Inferior parietal cortex (tissue), 1 donor: ENCODE results near the gene GRM7.

ENCODE experiments used
- DNase-seq: peaks from one replicate; pipeline ENCODE4 v3.0.0-alpha.2; 2016; ENCODE audit errors: extremely low spot score

Gene GRM7

GRCh38 chr3:7400360-7400759, 539.4 kb downstream of the GRM7 start:
- no peak for DNase-seq

DNA sequence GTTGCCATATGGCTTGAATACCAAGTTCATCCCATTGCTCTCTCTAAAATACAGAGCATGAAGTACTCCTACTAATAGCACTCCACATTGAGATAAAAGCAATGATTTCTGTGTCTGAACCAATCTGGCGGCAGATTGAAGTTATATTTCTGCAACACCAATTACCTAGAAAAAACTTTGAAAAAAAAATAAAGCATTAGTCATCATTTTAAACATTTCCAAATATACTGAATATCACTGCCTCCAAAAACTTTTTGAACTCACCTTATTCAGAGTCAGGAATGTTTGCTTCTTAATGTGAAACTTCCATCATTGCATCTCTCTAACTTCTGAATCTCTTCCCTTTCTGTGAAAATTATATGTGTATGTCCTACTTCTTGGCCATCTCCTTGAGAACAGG, 540.5 kb downstream of the GRM7 start:
- DNase-seq = no peak

DNA sequence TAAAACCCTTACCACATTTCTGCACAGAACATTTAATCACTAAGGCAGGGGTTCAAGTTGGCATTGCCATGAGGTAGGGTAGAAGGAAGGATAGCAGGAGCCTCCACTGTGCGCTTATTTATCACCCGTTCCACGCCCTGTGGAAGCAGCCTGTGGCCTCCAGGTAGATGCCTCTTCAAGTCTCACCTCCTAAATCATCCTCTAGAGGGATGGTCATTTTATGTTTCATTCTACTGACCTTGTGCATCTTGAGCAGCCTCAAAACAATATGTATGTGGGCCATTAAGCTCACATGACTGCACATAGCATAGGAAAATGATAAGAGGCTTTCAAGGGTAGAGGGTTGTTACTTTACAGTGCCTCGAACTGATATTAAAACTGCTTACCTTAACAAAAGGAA, 546.2 kb downstream of the GRM7 start:
- no peak for DNase-seq

DNA sequence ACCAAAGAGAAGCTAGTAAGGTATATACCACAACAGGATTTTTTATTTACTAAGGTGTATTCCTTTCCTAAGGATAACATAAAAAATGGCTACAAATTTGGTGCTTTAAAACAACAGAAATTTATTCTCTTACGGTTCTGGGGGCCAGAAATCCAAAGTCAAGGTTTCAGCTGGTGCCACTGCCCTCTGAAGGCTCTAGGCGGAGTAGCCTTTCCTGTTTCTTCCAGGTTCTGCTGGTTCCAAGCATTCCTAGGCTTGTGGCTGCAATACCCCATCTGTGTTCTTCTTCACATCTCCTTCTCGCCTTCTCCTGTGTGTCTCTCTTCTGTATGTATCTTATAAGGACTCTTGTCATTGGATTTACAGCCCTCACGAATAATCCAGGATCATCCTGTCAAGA, 549.9 kb downstream of the GRM7 start:
- DNase-seq = no peak

DNA sequence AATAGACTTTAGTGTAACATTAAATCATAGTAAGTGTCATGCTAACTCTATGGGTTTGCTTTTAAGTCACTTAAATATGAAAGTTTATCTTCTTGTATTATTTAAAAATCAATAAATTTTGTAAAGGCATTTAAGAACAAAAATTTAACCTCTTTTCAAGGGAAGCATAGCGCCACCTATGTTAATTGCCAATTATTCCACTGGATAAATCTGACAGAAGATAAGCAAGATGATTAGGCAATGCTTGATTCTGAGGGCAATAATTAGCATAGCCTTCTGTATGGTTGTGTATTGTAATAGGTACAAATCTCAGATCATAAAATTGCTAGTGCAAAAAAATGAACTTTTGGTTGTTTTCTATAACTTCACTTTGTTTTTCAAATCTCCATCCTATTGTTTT, 560.1 kb downstream of the GRM7 start:
- no peak for DNase-seq

DNA sequence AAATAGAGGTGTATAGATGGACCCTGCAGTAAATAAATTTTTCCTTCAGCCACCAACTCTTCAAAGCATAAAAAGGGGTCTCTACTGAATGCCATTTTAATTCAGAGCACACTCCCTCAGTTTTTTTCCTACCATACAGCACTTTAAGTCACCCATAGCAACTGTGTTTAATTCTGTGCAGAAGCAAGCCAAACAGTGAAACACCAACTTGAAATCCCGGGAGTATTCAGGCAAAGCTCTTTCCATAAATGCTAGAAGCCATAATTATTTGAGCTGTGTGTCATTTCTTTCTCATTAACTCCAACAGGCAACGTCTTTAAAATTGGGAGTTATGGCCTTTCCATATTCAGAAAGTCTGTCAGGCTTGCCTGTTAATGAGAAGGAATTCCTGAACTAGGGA, 562.1 kb downstream of the GRM7 start:
- DNase-seq = no peak

DNA sequence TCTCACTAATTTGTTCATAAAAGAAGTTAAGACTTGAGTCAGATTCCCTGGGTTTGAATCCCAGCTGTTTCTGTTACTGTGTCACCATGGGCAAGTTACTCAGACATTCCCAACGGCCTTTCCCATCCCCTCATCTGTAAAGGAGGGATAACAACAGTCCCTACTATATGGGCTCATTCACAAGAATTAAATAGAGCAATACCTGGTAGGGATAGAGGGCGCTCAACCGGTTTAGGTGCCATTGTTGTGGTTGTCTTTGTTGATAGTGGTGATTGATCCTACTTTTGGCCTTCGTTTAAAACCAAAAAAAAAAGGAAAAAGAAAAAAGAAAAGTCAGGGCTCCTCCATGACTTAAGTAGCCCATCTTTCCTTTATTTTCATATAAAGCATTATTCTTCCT, 563.1 kb downstream of the GRM7 start:
- DNase-seq = no peak

GRCh38 chr3:7428206-7428718, 567.3 kb downstream of the GRM7 start:
- DNase-seq = no peak

GRCh38 chr3:7432610-7433009, 571.7 kb downstream of the GRM7 start:
- no peak for DNase-seq

DNA sequence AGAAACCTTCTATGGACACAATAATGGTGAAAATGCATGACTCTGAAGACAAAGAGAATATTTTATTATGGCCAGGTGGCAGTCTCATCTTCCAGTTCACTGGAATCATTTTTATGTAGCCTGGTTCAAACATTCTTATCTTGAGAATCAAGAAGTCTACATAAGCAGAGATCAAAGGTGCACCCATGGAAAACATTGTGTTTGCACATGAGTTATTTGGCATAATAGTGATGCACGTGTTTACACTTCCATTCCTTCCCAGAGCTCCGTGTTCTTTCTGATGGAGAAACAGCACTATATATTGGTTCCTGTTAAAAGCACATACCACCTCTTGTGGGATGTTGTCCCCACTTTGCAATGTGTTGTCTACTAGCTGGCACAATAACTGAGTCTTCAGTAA, 572.2 kb downstream of the GRM7 start:
- DNase-seq = no peak

- DNase-seq = no peak
Observed at GRCh38 chr3:7436542-7436941, 575.6 kb downstream of the GRM7 start.

GRCh38 chr3:7437231-7437630, 576.3 kb downstream of the GRM7 start:
- no peak for DNase-seq

DNA sequence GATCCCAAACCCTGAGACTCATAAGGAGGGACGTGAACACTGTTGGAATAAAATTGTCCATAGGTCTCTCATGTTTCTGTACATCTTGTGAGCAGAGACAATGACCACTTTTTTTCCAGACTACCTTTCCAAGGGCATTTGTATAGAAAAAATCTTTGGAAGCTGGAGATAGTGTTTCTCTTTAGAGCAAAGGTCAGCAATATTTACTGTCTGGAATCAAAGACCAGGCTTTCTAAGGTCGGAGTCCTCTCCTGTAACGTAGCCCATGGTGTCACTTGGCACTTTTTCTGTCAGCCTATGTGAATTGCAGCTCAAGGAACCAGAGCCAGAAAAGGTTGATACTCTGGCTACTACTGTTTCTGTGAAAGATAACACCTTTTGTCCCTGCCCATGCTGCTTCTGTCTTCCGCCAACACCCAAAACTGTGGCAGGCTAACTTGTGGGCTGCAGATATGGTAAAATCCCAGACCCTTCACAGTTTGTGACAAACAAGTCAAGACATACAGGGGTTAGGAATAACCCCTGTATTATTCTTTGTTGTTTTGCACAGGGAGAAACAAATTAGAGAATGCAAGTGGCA, 578.3 kb downstream of the GRM7 start:
- no peak for DNase-seq

DNA sequence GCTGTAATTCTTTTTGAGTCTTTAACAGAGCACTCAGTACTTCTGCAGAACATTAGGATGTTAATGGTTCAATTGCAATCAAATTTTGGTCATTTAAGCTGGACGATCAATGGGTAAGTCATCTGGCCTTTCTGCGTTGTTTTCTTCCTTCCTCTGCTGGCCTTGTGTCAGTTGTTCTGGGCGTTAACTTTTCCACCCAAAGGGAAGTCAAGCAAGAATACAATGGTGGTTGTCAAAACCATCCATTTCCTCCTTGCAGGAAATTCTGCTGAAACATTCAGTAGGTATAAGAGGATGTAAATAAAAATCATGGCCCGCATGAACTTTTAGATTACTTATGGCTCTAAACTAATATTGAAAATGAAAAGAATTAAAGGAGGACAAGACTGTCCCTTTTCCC, 584.0 kb downstream of the GRM7 start:
- no peak for DNase-seq

- DNase-seq = no peak
Observed at GRCh38 chr3:7445331-7445730, 584.4 kb downstream of the GRM7 start.

- DNase-seq = no peak
Observed at GRCh38 chr3:7447197-7447769, 586.4 kb downstream of the GRM7 start.

GRCh38 chr3:7456386-7456785, 595.5 kb downstream of the GRM7 start:
- no peak for DNase-seq

DNA sequence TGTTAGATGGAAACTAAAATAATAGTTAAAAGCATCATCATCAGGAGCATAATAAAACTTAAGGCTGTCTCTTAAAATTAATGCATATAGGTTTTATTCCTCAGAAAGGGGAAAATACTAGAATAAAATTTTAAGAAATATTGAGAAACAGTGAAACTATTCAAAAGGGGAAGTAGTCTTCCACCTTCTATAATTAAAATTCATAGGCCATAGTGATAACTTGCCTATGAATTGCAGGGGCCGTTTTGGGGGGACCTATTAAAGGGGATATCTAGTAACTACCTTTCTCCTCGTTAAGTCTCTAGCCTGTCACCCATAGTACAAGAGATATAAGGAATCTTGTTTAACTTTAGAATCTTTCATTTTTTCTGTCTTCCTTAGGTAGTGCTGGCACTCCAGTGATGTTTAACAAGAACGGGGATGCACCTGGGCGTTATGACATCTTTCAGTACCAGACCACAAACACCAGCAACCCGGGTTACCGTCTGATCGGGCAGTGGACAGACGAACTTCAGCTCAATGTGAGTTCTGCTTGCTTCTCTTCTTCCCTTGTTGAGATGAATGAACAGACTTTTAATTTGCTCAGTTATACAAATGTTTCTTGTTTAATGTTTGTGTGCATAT, 600.4 kb downstream of the GRM7 start:
- no peak for DNase-seq

- DNase-seq = no peak
Observed at GRCh38 chr3:7469866-7470265, 609.0 kb downstream of the GRM7 start.

- DNase-seq = peak; percentile 67
Observed at GRCh38 chr3:7484636-7485035, 623.7 kb downstream of the GRM7 start.

DNA sequence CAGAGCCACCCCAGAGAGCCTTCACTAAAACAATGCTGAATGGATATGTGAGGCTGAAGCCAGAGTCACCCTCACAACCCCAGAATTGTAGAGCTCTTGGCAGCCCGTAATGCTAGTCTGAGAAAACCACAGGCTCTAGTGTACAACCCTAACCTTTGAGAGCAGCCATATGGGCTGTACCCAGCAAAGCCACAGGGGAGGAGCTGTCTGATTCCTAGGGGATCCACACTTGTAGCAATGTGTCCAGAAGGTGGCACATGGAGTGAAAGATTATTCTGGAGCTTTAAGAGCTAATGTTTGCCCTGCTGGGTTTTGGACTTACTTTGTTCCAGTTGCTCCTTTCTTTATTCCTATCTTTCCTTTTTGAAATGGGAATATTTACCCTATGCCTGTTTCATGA, 626.8 kb downstream of the GRM7 start:
- no peak for DNase-seq

- no peak for DNase-seq
Observed at GRCh38 chr3:7489417-7489816, 628.5 kb downstream of the GRM7 start.

DNA sequence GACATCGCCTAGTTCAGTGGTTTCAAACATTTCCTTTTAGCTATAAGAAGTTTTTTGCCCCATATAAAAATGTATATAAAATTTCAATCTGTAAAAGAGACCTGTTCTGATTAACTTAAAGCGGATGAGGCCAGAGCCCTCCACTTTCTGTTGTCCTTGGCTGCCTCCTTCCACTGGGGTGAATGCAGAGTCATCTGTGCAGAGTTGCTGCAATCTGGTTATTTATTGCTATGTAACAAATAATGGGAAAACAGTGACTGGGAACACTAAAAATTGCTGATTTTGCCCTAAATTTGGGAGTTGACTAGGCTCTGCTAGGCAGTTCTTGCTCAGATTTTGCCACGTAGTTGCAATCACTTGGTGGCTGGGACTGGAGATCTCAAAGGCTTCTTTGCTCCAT, 637.8 kb downstream of the GRM7 start:
- no peak for DNase-seq

DNA sequence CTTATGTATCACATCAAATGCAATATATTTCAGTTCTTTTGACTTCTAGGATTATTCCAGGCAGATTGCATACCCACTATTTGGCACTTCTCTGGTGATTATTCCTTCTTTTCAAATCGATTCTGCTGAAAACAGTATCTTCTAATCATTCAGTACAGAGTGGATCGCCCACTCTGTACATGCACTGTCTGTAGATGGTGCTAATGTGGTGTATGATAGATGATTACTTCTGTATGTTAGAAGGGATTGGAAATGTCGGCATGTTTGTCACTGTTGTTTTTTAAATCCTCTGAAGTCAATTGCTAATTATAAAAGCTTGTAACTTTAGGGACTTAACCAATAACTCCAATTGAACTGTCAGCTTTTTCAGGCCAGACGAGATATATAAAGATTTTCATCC, 642.5 kb downstream of the GRM7 start:
- DNase-seq = no peak
